IMR-90 (cell line): ENCODE data around the gene PTPRO. TPM values are rescaled to one million over a fixed set of nuclear protein-coding genes. Genes with fewer than 3 reads are reported as not detected.

ENCODE experiments used
- ATAC-seq: fragments of 200-7000 bp; cut with Tn5 transposase; 2 replicates; pipeline ENCODE4 v1.9.1; 2020; ENCODE audit warnings: low read depth, mild to moderate bottlenecking, moderate library complexity
- BruUV-seq: library from RNA; stranded (reverse); fragments of 400-500 nt; replicated peaks from 2 replicates; lab custom pipeline; 2021; lab: Mats Ljungman, UMichigan
- CTCF ChIA-PET: fragments of 300-600 bp; formaldehyde crosslinking; extraction: SDS; loops from one replicate; lab custom pipeline; 2021; ENCODE audit warnings: antibody characterized with exemption; lab: Yijun Ruan, JAX
- POLR2A ChIA-PET: fragments of 300-600 bp; sonication (Branson Sonifier 250); formaldehyde crosslinking; loops from one replicate; lab custom pipeline; 2022; ENCODE audit warnings: antibody characterized with exemption; ENCODE audit not compliant: unreplicated experiment; lab: Charles Lee
- DNase-seq: peaks from one replicate; pipeline ENCODE4 v3.0.0; 2013
- H2AFZ ChIP-seq: replicated peaks from 2 replicates; pipeline ENCODE3; 2013; ENCODE audit warnings: low read length, mild to moderate bottlenecking; ENCODE audit not compliant: poor library complexity
- H2AK5ac ChIP-seq: 2 replicates; pipeline ENCODE4 v1.6.1; 2013; ENCODE audit warnings: low read depth, low read length, inconsistent platforms
- H2AK9ac ChIP-seq: replicated peaks from 2 replicates; pipeline ENCODE3; 2013; ENCODE audit warnings: mild to moderate bottlenecking, low read depth, low read length, moderate library complexity; ENCODE audit not compliant: poor library complexity
- H2BK120ac ChIP-seq: 2 replicates; pipeline ENCODE4 v1.6.1; 2013; ENCODE audit warnings: low read depth, low read length, inconsistent platforms
- H2BK15ac ChIP-seq: 3 replicates; pipeline ENCODE4 v1.6.1; 2013; ENCODE audit warnings: low read depth, low read length, inconsistent platforms
- H2BK20ac ChIP-seq: 2 replicates; pipeline ENCODE4 v1.6.1; 2013; ENCODE audit warnings: low read depth, mild to moderate bottlenecking, inconsistent platforms, low read length, moderate library complexity
- H2BK5ac ChIP-seq: 2 replicates; pipeline ENCODE4 v1.6.1; 2013; ENCODE audit warnings: mild to moderate bottlenecking, low read depth, low read length, inconsistent platforms; ENCODE audit not compliant: poor library complexity, severe bottlenecking
- H3K14ac ChIP-seq: replicated peaks from 2 replicates; pipeline ENCODE4 v1.6.1; 2013; ENCODE audit warnings: low read depth, low read length, inconsistent platforms
- H3K18ac ChIP-seq: 2 replicates; pipeline ENCODE4 v1.6.1; 2013; ENCODE audit warnings: low read depth, low read length, control low read depth
- H3K23ac ChIP-seq: 2 replicates; pipeline ENCODE4 v1.6.1; 2013; ENCODE audit warnings: low read depth, low read length, inconsistent platforms
- H3K27ac ChIP-seq: 2 replicates; pipeline ENCODE4 v1.5.1; 2013; ENCODE audit warnings: mild to moderate bottlenecking, control low read depth, low read length; ENCODE audit not compliant: insufficient read depth
- H3K27me3 ChIP-seq: 2 replicates; pipeline ENCODE4 v1.6.1; 2013; ENCODE audit warnings: low read length; ENCODE audit not compliant: control insufficient read depth, insufficient read depth
- H3K36me3 ChIP-seq: 2 replicates; pipeline ENCODE4 v1.6.1; 2013; ENCODE audit warnings: low read length, mixed read lengths; ENCODE audit not compliant: control insufficient read depth, insufficient read depth
- H3K4ac ChIP-seq: 2 replicates; pipeline ENCODE4 v1.6.1; 2013; ENCODE audit warnings: low read depth, low read length, inconsistent platforms
- H3K4me1 ChIP-seq: 2 replicates; pipeline ENCODE4 v1.6.1; 2013; ENCODE audit warnings: low read length, mixed read lengths; ENCODE audit not compliant: control insufficient read depth, insufficient read depth
- H3K4me2 ChIP-seq: 2 replicates; pipeline ENCODE4 v1.6.1; 2013; ENCODE audit warnings: low read depth, mild to moderate bottlenecking, control low read depth, low read length, moderate library complexity
- H3K4me3 ChIP-seq: 2 replicates; pipeline ENCODE4 v1.5.1; 2013; ENCODE audit warnings: low read depth, mild to moderate bottlenecking, control low read depth, low read length, moderate library complexity; ENCODE audit not compliant: insufficient read depth
- H3K56ac ChIP-seq: 2 replicates; pipeline ENCODE4 v1.6.1; 2013; ENCODE audit warnings: low read length, inconsistent platforms; ENCODE audit not compliant: insufficient read depth; ENCODE audit errors: extremely low read depth
- H3K79me1 ChIP-seq, 2 experiments: 2 replicates each; pipeline ENCODE4 v1.6.1; 2013; ENCODE audit warnings: low read length in 2 of 2, inconsistent platforms in 1 of 2, low read depth in 1 of 2
- H3K9ac ChIP-seq: 2 replicates; pipeline ENCODE4 v1.6.1; 2013; ENCODE audit warnings: low read depth, low read length, control low read depth
- H3K9me1 ChIP-seq: 2 replicates; pipeline ENCODE4 v1.6.1; 2013; ENCODE audit warnings: low read length, inconsistent platforms; ENCODE audit not compliant: insufficient read depth
- H3K9me3 ChIP-seq: 2 replicates; pipeline ENCODE4 v1.6.1; 2013; ENCODE audit warnings: low read length; ENCODE audit not compliant: control insufficient read depth, insufficient read depth
- H4K20me1 ChIP-seq: 2 replicates; pipeline ENCODE4 v1.6.1; 2013; ENCODE audit warnings: low read length, inconsistent platforms; ENCODE audit not compliant: insufficient read depth
- H4K5ac ChIP-seq: 2 replicates; pipeline ENCODE4 v1.6.1; 2013; ENCODE audit warnings: mild to moderate bottlenecking, low read depth, low read length, control low read depth
- H4K8ac ChIP-seq, 2 experiments: 2 replicates each; pipeline ENCODE4 v1.6.1; 2013; ENCODE audit warnings: low read depth in 2 of 2, low read length in 2 of 2, control low read depth in 1 of 2, inconsistent platforms in 1 of 2
- H4K91ac ChIP-seq: 2 replicates; pipeline ENCODE4 v1.6.1; 2013; ENCODE audit warnings: low read depth, low read length, inconsistent platforms; ENCODE audit not compliant: insufficient read depth
- CHD1 ChIP-seq: IDR thresholded peaks from 2 replicates; pipeline ENCODE4 v1.6.1; 2012; ENCODE audit warnings: low read depth, low read length, improper control_type of control experiment
- FOS ChIP-seq: fragments of 150-350 bp; IDR thresholded peaks from 2 replicates; pipeline ENCODE4 v1.6.1; 2016; ENCODE audit warnings: low read depth, low read length
- RAD21 ChIP-seq: IDR thresholded peaks from 2 replicates; pipeline ENCODE4 v1.6.1; 2012; ENCODE audit warnings: low read length, improper control_type of control experiment
- SMC3 ChIP-seq: fragments of 150-350 bp; IDR thresholded peaks from 2 replicates; pipeline ENCODE4 v1.6.1; 2016; ENCODE audit warnings: low read depth, mild to moderate bottlenecking, antibody characterized with exemption, low read length, moderate library complexity
- WGBS, 2 experiments: methylation state at CpG; one replicate each; pipeline versions ENCODE4 v1.1.5 to v1.1.7; 2013; ENCODE audit warnings: missing lambda C conversion rate in 2 of 2; ENCODE audit not compliant: insufficient read length in 1 of 2; ENCODE audit errors: extremely low coverage in 2 of 2; 5-methylcytosine and 5-hydroxymethylcytosine counted together
- dilution Hi-C: fragments of 300-500 bp; cut with HindIII; formaldehyde crosslinking; loops from one replicate; pipeline ENCODE4 v1.14.3; 2018; ENCODE audit warnings: low sequenced_read_pairs; ENCODE audit not compliant: unreplicated experiment
- in situ Hi-C: fragments of 300-500 bp; cut with MboI; formaldehyde crosslinking; loops from 3 replicates; pipeline ENCODE4 v1.14.3; 2019; ENCODE audit warnings: low sequenced_read_pairs, inconsistent platforms, mixed read lengths
- intact Hi-C: fragments of 100-400 bp; cut with micrococcal nuclease; formaldehyde crosslinking; loops from 2 replicates; pipeline ENCODE4 v1.10.0; 2022
- polyA plus RNA-seq, 3 experiments: library from polyadenylated mRNA; depleted of rRNA; stranded (reverse); fragments of >200 nt; gene quantifications; 2 replicates each; pipeline ENCODE4 v1.2.3, GENCODE V29; 2012; ENCODE audit warnings: low replicate concordance in 1 of 3
- total RNA-seq: library from RNA; depleted of rRNA; stranded (reverse); fragments of >200 nt; gene quantifications from 2 replicates; pipeline ENCODE4 v1.2.3, GENCODE V29; 2012

Gene PTPRO
- total and polyA plus RNA-seq, 2 of the 4 experiments (the other 2 are of a cell fraction) = 0.03 to 0.18 TPM

DNA sequence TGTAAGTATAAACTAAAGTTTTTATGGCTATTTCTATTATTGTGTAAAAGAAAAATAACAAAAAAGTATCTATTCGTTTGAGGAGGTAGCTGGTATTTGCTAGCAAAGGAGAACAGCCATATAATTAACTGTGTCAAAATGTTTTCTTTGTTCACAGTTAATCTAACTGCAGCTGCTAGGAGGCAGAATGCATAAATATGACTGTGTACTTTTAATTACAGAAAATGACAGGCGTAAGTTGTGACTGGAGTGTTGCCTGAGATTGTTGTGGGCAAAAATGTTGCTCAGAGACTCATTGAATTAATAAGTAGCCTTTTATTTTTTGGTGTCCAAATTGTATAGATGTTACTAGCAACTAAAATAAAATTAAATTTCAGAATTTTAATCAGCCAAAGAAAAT is 33.5 kb downstream of the PTPRO start:
- Histone ChIP-seq H3K4me2 (no peak overlapping the region), H3K14ac (no peak overlapping the region), H2AFZ (no peak overlapping the region), H3K9me3 (no peaks in the 10 kb centered on the region), H3K9me1 (no peaks in the 10 kb centered on the region), H3K27me3 (no peaks in the 10 kb centered on the region), H4K20me1 (no peaks in the 10 kb centered on the region), H4K91ac (no peak overlapping the region), H3K23ac (no peak overlapping the region), H3K18ac (no peak overlapping the region), H2AK5ac (no peak overlapping the region), H2BK15ac (no peak overlapping the region), H2BK120ac (no peak overlapping the region), H3K56ac (no peak overlapping the region), H2AK9ac (no peak overlapping the region), H3K4me3 (no peak overlapping the region), H2BK20ac (no peak overlapping the region), H4K5ac (no peak overlapping the region), H3K9ac (no peak overlapping the region), H2BK5ac (no peak overlapping the region), H4K8ac (no peak overlapping the region), H3K36me3 (no peaks in the 10 kb centered on the region), H3K79me1 (no peaks in the 10 kb centered on the region), H3K4me1 (no peaks in the 10 kb centered on the region), H3K4ac (no peak overlapping the region), H3K27ac (no peak overlapping the region)
- DNase-seq (no peak), ATAC-seq (no peak)
- dilution Hi-C loops = no loop called here
- BruUV-seq = no TSS peak
- CTCF ChIA-PET = no interaction called here
- POLR2A ChIA-PET = no interaction called here
- in situ Hi-C loops = no loop called here
- intact Hi-C loops = no loop called here
- WGBS, 2 experiments = no CpG with 5 or more reads among the region's 2 CpGs
- TF ChIP-seq CHD1 (no peak), SMC3 (no peak), FOS (no peak), RAD21 (no peak)
